ENCODE data around the gene SLC13A5. TPM values are rescaled to one million over a fixed set of nuclear protein-coding genes. Genes with fewer than 3 reads are reported as not detected.

Gene SLC13A5
- 0.11 to 0.40 TPM (median 0.20 TPM) in 4 of 5 replicates, not detected in the other for total RNA-seq (2022; extraction: Qiagen RNA extraction; ENCODE audit: low read depth)

GRCh38 chr17:6713130-6713917 is at the start of gene SLC13A5:
SLC13A5 (minus strand) TSS chr17:6713369; CDS start chr17:6713333, 36 bp downstream.

GRCh38 chr17:6755731-6756184 is 42.6 kb upstream of the SLC13A5 start, which contains the start of gene XAF1:
XAF1 (plus strand) TSS chr17:6756046; CDS start chr17:6756079, 33 bp downstream.

GRCh38 chr17:6651354-6651918 is 61.7 kb downstream of the SLC13A5 start, which contains the start of the genes C17orf100 and MED31:
C17orf100 (plus strand) TSS chr17:6651762; CDS start chr17:6651914, 152 bp downstream.
MED31 (minus strand) TSS chr17:6651605; CDS start chr17:6651528, 77 bp downstream.

GRCh38 chr17:6640536-6641246 is 72.5 kb downstream of the SLC13A5 start, which contains the start of the genes KIAA0753 and TXNDC17:
KIAA0753 (minus strand) TSS chr17:6640711; CDS start chr17:6635103, 5,608 bp downstream.
TXNDC17 (plus strand) TSS chr17:6641060; CDS start chr17:6641083, 23 bp downstream.

Other genes starting within 250 kb of the SLC13A5 start
- 1.8 to 3.0 TPM (median 2.2 TPM) in 5 replicates for gene PITPNM3, start 156.8 kb downstream of the SLC13A5 start, total RNA-seq (2022; extraction: Qiagen RNA extraction; ENCODE audit: low read depth)
- 14.4 to 20.8 TPM (median 18.3 TPM) in 5 replicates for gene KIAA0753, start 72.7 kb downstream of the SLC13A5 start, total RNA-seq (2022; extraction: Qiagen RNA extraction; ENCODE audit: low read depth)
- gene TXNDC17, start 72.3 kb downstream of the SLC13A5 start, total RNA-seq (2022; extraction: Qiagen RNA extraction; ENCODE audit: low read depth) = 346 to 556 TPM (median 427 TPM) in 5 replicates
- 22.3 to 32.6 TPM (median 28.9 TPM) in 5 replicates for gene MED31, start 61.8 kb downstream of the SLC13A5 start, total RNA-seq (2022; extraction: Qiagen RNA extraction; ENCODE audit: low read depth)
- gene C17orf100, start 61.6 kb downstream of the SLC13A5 start, total RNA-seq (2022; extraction: Qiagen RNA extraction; ENCODE audit: low read depth) = 1.6 to 3.1 TPM (median 2.9 TPM) in 5 replicates
- 0.06 TPM in 1 of 5 replicates, not detected in the others for gene XAF1, start 42.7 kb upstream of the SLC13A5 start, total RNA-seq (2022; extraction: Qiagen RNA extraction; ENCODE audit: low read depth)
- gene FBXO39, start 62.8 kb upstream of the SLC13A5 start, total RNA-seq (2022; extraction: Qiagen RNA extraction; ENCODE audit: low read depth) = not detected in 5 replicates
- gene TEKT1, start 118.4 kb upstream of the SLC13A5 start, total RNA-seq (2022; extraction: Qiagen RNA extraction; ENCODE audit: low read depth) = 0.12 to 0.21 TPM in 2 of 5 replicates, not detected in the others